ENCODE results near the gene OSM.

Gene OSM

GRCh38 chr22:30279046-30279788 is 12.6 kb upstream of the OSM start:
- DNase-seq (ENCODE audit: low read depth), result peak; percentile 27
- TF ChIP-seq, protein P1, sequence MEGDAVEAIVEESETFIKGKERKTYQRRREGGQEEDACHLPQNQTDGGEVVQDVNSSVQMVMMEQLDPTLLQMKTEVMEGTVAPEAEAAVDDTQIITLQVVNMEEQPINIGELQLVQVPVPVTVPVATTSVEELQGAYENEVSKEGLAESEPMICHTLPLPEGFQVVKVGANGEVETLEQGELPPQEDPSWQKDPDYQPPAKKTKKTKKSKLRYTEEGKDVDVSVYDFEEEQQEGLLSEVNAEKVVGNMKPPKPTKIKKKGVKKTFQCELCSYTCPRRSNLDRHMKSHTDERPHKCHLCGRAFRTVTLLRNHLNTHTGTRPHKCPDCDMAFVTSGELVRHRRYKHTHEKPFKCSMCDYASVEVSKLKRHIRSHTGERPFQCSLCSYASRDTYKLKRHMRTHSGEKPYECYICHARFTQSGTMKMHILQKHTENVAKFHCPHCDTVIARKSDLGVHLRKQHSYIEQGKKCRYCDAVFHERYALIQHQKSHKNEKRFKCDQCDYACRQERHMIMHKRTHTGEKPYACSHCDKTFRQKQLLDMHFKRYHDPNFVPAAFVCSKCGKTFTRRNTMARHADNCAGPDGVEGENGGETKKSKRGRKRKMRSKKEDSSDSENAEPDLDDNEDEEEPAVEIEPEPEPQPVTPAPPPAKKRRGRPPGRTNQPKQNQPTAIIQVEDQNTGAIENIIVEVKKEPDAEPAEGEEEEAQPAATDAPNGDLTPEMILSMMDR (conservative IDR thresholded peaks at IDR 0.05; ENCODE audit: control insufficient read depth, insufficient read depth, low read depth, low read length), result no peak
- H3K4me3 ChIP-seq (ENCODE audit: control insufficient read depth, low read depth, low read length), result no peak overlapping the region

GRCh38 chr22:30277547-30278344 is 11.1 kb upstream of the OSM start:
- no peak overlapping the region for H3K4me3 ChIP-seq (ENCODE audit: control insufficient read depth, low read depth, low read length)
- DNase-seq (ENCODE audit: low read depth), result peak; percentile 84

DNA sequence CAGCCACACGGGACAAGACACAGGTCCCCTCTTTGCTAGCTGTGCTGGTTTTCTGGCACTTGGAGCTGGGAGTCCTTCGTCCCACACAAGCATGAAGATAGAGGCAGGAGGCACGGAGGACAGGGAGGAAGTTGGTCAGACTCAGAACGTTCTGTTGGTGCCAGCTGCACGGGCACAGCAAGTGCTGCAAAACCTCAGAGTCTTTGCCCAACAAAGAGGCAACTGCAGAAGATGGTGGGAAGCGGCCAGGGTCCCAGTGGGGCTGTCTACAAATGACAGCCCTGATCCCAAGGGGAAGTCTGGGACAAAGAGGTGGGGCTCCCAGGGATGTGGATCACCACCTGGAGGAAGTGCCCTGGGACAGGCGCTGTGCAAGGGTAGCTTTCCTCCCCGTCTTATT is 9.4 kb upstream of the OSM start:
- TF ChIP-seq, protein P1 (conservative IDR thresholded peaks at IDR 0.05; ENCODE audit: control insufficient read depth, insufficient read depth, low read depth, low read length), result no peak
- H3K4me3 ChIP-seq (ENCODE audit: control insufficient read depth, low read depth, low read length), result no peak overlapping the region
- DNase-seq (ENCODE audit: low read depth), result no peak

More at GRCh38 chr22:30277547-30278344, 11.1 kb upstream of the OSM start:
- TF ChIP-seq, protein P1 (conservative IDR thresholded peaks at IDR 0.05; ENCODE audit: control insufficient read depth, insufficient read depth, low read depth, low read length), result no peak

- H3K4me3 ChIP-seq (ENCODE audit: control insufficient read depth, low read depth, low read length), result no peak overlapping the region
- DNase-seq (ENCODE audit: low read depth), result no peak
- TF ChIP-seq, protein P1 (conservative IDR thresholded peaks at IDR 0.05; ENCODE audit: control insufficient read depth, insufficient read depth, low read depth, low read length), result no peak
These were observed 9.0 kb upstream of the OSM start for GRCh38 chr22:30275625-30276024.

- DNase-seq (ENCODE audit: low read depth), result no peak
- H3K4me3 ChIP-seq (ENCODE audit: control insufficient read depth, low read depth, low read length), result no peak overlapping the region
- TF ChIP-seq, protein P1 (conservative IDR thresholded peaks at IDR 0.05; ENCODE audit: control insufficient read depth, insufficient read depth, low read depth, low read length), result no peak
These were observed 7.8 kb upstream of the OSM start for GRCh38 chr22:30274437-30274812.

GRCh38 chr22:30273711-30274436 is 7.2 kb upstream of the OSM start:
- TF ChIP-seq, protein P1 (conservative IDR thresholded peaks at IDR 0.05; ENCODE audit: control insufficient read depth, insufficient read depth, low read depth, low read length), result no peak
- H3K4me3 ChIP-seq (ENCODE audit: control insufficient read depth, low read depth, low read length), result no peak overlapping the region
- no peak for DNase-seq (ENCODE audit: low read depth)

Measured in fibroblast of mammary gland (primary cell).